B cell (primary cell): ENCODE results near the gene EME1. TPM values are rescaled to one million over a fixed set of nuclear protein-coding genes. Genes with fewer than 3 reads are reported as not detected.
A peak's percentile ranks its signal among the peaks of the same experiment; 100 is the strongest.

Experiments used
- ATAC-seq: fragments of 200-7000 bp; cut with Tn5 transposase; one replicate; pipeline ENCODE4 v1.10.0; 2021; ENCODE audit warnings: low read depth, mild to moderate bottlenecking, moderate number of reproducible peaks, moderate library complexity
- CTCF ChIA-PET: fragments of 350-600 bp; sonication (Branson Sonifier 250); formaldehyde crosslinking; loops from one replicate; lab custom pipeline; 2021; ENCODE audit warnings: antibody characterized with exemption, inconsistent platforms; lab: Charles Lee
- POLR2A ChIA-PET: fragments of 350-600 bp; sonication (Branson Sonifier 250); formaldehyde crosslinking; loops from one replicate; lab custom pipeline; 2021; ENCODE audit warnings: antibody characterized with exemption; lab: Charles Lee
- DNase-seq: peaks from one replicate; pipeline ENCODE4 v3.0.0; 2013
- H2AFZ ChIP-seq: 2 replicates; pipeline ENCODE4 v1.6.1; 2012; ENCODE audit warnings: mild to moderate bottlenecking, low read depth, low read length; ENCODE audit not compliant: insufficient read depth, poor library complexity, severe bottlenecking
- H3K27ac ChIP-seq, 2 donors: 1 replicate in 1 of 2; 2 replicates in 1 of 2; pipeline ENCODE4 v1.5.1; 2012 to 2013; ENCODE audit warnings: low read length in 2 of 2, mild to moderate bottlenecking in 2 of 2, moderate library complexity in 1 of 2
- H3K27me3 ChIP-seq, 4 experiments: fragments of 200-600 bp in 1 of 4; sonication (generic) in 1 of 4; replicated peaks in 1 of 4; 1 replicate in 2 of 4; 2 replicates in 2 of 4; pipeline versions ENCODE4 v1.6.1 to v1.7.0; 2013 to 2016; ENCODE audit warnings: low read length in 3 of 4, mild to moderate bottlenecking in 2 of 4, mixed read lengths in 1 of 4, moderate library complexity in 1 of 4; ENCODE audit not compliant: insufficient read depth in 4 of 4, control insufficient read depth in 3 of 4; ENCODE audit errors: control extremely low read depth in 1 of 4
- H3K36me3 ChIP-seq, 2 experiments: replicated peaks in 1 of 2; 1 replicate in 1 of 2; 2 replicates in 1 of 2; pipeline versions ENCODE4 v1.6.1 to v1.7.1; 2013; ENCODE audit warnings: low read length in 1 of 2; ENCODE audit not compliant: insufficient read depth in 2 of 2, control insufficient read depth in 1 of 2; ENCODE audit errors: control extremely low read depth in 1 of 2, extremely low read depth in 1 of 2
- H3K4me1 ChIP-seq, 2 donors: fragments of 200-600 bp in 1 of 2; sonication (generic) in 1 of 2; 1 replicate in 1 of 2; 2 replicates in 1 of 2; pipeline versions ENCODE4 v1.5.1 to v1.6.1; 2013 to 2017; ENCODE audit warnings: low read length in 2 of 2; ENCODE audit not compliant: control insufficient read depth in 2 of 2, insufficient read depth in 2 of 2
- H3K4me2 ChIP-seq: replicated peaks from 2 replicates; pipeline ENCODE3; 2012; ENCODE audit warnings: mild to moderate bottlenecking, low read depth, low read length; ENCODE audit not compliant: poor library complexity, severe bottlenecking
- H3K4me3 ChIP-seq, 5 experiments: fragments of 200-600 bp in 1 of 5; sonication (generic) in 1 of 5; 1 replicate in 3 of 5; 2 replicates in 2 of 5; pipeline versions ENCODE4 v1.5.1 to v1.7.0; 2011 to 2016; ENCODE audit warnings: low read length in 4 of 5, mild to moderate bottlenecking in 4 of 5, low read depth in 2 of 5, control low read depth in 1 of 5, moderate library complexity in 1 of 5; ENCODE audit not compliant: insufficient read depth in 1 of 5; ENCODE audit errors: control extremely low read depth in 1 of 5, extremely low read depth in 1 of 5
- H3K79me2 ChIP-seq: fragments of 200-600 bp; sonication (generic); one replicate; pipeline ENCODE4 v1.6.0; 2016; ENCODE audit warnings: low read length; ENCODE audit not compliant: control insufficient read depth, insufficient read depth
- H3K9ac ChIP-seq: fragments of 200-600 bp; sonication (generic); 2 replicates; pipeline ENCODE4 v1.6.1; 2017; ENCODE audit warnings: mild to moderate bottlenecking, low read length, moderate library complexity
- H3K9me3 ChIP-seq, 3 donors: one replicate each; pipeline versions ENCODE4 v1.6.1 to v1.7.1; 2013; ENCODE audit warnings: low read length in 2 of 3; ENCODE audit not compliant: control insufficient read depth in 2 of 3, insufficient read depth in 1 of 3; ENCODE audit errors: control extremely low read depth in 1 of 3
- H4K20me1 ChIP-seq: 2 replicates; pipeline ENCODE4 v1.6.0; 2012; ENCODE audit warnings: mild to moderate bottlenecking, low read length; ENCODE audit not compliant: insufficient read depth, control insufficient read depth, poor library complexity, severe bottlenecking
- H3K27ac Mint-ChIP-seq: one replicate; pipeline ENCODE4 v1.8.0; 2021; ENCODE audit warnings: mixed read lengths
- H3K27me3 Mint-ChIP-seq: one replicate; pipeline ENCODE4 v1.8.0; 2021; ENCODE audit warnings: mixed read lengths
- H3K4me1 Mint-ChIP-seq: one replicate; pipeline ENCODE4 v1.8.0; 2021; ENCODE audit warnings: mixed read lengths
- H3K4me3 Mint-ChIP-seq: one replicate; pipeline ENCODE4 v1.8.0; 2021; ENCODE audit warnings: mixed read lengths
- H3K9me3 Mint-ChIP-seq: one replicate; pipeline ENCODE4 v1.8.0; 2022; ENCODE audit warnings: mixed read lengths; ENCODE audit not compliant: insufficient read depth
- EZH2 ChIP-seq: IDR thresholded peaks from 2 replicates; pipeline ENCODE4 v1.6.1; 2012; ENCODE audit warnings: borderline replicate concordance, low read depth, mild to moderate bottlenecking, moderate library complexity, low read length; ENCODE audit not compliant: insufficient read depth, poor library complexity, severe bottlenecking
- WGBS: methylation state at CpG from one replicate; pipeline ENCODE4 v1.1.5; 2013; ENCODE audit warnings: missing lambda C conversion rate; ENCODE audit not compliant: insufficient coverage; 5-methylcytosine and 5-hydroxymethylcytosine counted together
- intact Hi-C: fragments of 100-400 bp; cut with micrococcal nuclease; formaldehyde crosslinking; loops from one replicate; pipeline ENCODE4 v1.10.0; 2022
- polyA plus RNA-seq: library from polyadenylated mRNA; depleted of rRNA; stranded (reverse); fragments of >200 nt; gene quantifications from 2 replicates; pipeline ENCODE4 v1.2.3, GENCODE V29; 2012
- total RNA-seq, 2 donors: library from RNA; stranded (reverse); fragments of 120-200 nt in 1 of 2; gene quantifications; 1 replicate in 1 of 2; 2 replicates in 1 of 2; pipeline versions ENCODE4 v1.2.3 to v1.2.4, GENCODE V29; 2013 to 2022
- TF ChIP-seq, protein P1 (sequence below): fragments of 200-600 bp; IDR thresholded peaks from one replicate; pipeline ENCODE4 v1.8.0; 2022; ENCODE audit warnings: antibody characterized with exemption, mild to moderate bottlenecking

EME1 gene
- total and polyA plus RNA-seq, 2 donors (not counting 1 experiment from before 2014, with no cell fraction given): 1.6 to 2.3 TPM

DNA sequence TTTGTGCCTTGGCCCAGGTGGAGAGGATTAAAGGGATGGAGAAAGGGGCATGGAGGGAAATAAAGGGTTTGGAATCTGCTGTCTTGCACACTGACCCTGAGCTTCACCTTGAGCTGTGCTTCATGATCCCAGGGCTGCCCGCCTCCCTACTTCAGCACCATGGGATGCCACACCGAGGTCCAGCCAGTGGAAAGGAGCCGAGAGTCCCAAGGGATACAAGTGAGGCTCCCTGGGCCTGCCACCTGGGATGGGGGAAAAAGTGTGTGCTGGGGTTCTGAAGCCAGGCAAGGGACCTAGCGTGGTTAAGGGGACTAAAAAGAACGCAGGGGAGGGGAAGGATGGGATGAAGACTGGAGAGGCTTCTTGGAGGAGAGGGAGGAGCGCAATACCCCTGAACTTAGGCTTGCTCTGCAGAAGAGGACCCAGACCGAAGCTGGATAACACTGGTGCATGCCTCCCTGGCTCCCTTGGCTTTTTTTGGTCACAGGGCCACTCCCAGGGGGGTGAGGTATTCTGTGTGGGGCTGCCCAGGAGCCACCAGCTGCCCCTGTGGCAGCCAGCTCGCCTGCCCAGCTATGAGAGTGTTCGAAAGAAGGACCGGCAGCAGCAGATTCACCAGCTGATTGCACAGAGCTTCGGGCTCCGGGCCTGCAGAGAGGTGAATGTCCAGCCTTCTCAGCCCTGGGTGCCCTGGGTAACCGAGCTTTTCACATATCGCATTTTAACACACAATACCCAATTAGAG is 7.2 kb upstream of the EME1 start:
- peaks cover 11% of the 10 kb centered on the region for H3K4me1 Mint-ChIP-seq
- POLR2A ChIA-PET: no interaction called here
- no peak overlapping the region for H3K27ac Mint-ChIP-seq
- Histone ChIP-seq H3K9me3 (no peaks in the 10 kb centered on the region), H3K4me3 (no peak overlapping the region), H3K9ac (no peak overlapping the region), H3K4me1 (peaks cover 5 to 8% of the 10 kb centered on the region in 2 donors), H3K4me2 (no peak overlapping the region), H3K79me2 (peaks cover 12% of the 10 kb centered on the region), H2AFZ (no peak overlapping the region), H3K27me3 (no peaks in the 10 kb centered on the region), H4K20me1 (peaks cover 46% of the 10 kb centered on the region), H3K27ac (no peak overlapping the region), H3K36me3 (peaks cover 0 to 62% of the 10 kb centered on the region in 2 experiments)
- CTCF ChIA-PET: interaction anchor here (0.6 to 2.1 kb wide), 2 partner anchors 31 to 339 kb away, joined by 3 to 8 read pairs; partner anchors contain the start of gene LRRC59
- no peak for DNase-seq
- ATAC-seq: no peak
- H3K4me3 Mint-ChIP-seq: no peak overlapping the region
- 97% methylated on average over 11 of the region's 14 CpGs for WGBS
- intact Hi-C loops: no loop called here
- TF ChIP-seq, protein P1, sequence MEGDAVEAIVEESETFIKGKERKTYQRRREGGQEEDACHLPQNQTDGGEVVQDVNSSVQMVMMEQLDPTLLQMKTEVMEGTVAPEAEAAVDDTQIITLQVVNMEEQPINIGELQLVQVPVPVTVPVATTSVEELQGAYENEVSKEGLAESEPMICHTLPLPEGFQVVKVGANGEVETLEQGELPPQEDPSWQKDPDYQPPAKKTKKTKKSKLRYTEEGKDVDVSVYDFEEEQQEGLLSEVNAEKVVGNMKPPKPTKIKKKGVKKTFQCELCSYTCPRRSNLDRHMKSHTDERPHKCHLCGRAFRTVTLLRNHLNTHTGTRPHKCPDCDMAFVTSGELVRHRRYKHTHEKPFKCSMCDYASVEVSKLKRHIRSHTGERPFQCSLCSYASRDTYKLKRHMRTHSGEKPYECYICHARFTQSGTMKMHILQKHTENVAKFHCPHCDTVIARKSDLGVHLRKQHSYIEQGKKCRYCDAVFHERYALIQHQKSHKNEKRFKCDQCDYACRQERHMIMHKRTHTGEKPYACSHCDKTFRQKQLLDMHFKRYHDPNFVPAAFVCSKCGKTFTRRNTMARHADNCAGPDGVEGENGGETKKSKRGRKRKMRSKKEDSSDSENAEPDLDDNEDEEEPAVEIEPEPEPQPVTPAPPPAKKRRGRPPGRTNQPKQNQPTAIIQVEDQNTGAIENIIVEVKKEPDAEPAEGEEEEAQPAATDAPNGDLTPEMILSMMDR: no peak
- TF ChIP-seq EZH2: no peak
- H3K27me3 Mint-ChIP-seq: no peaks in the 10 kb centered on the region
- no peaks in the 10 kb centered on the region for H3K9me3 Mint-ChIP-seq

DNA sequence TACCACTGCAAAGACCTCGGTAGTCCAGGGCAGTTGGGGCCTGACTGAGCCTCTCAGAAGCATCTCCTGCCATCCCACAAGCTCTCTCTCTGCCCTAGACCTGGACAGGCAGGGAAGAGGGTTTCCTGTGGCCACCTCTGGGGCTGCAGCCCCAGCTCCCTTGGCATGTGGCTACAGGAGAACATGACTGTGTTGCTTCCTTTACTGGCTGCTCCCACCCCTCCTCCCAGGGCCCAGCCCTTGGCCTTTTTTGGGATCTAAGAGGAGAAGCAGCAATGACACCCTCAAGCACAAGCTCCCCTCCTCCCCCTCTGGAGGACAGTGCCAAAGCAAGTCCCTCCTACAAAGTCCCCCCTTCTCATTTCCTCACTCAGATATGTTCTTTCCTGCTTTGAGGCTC is 5.6 kb upstream of the EME1 start:
- no peak for ATAC-seq
- intact Hi-C loops: no loop called here
- H3K27ac Mint-ChIP-seq: peak overlapping the region; percentile 24
- H3K4me1 Mint-ChIP-seq: peaks cover 15% of the 10 kb centered on the region
- H3K9me3 ChIP-seq: no peaks in the 10 kb centered on the region
- H3K36me3 ChIP-seq: peaks cover 0 to 62% of the 10 kb centered on the region in 2 experiments
- peaks cover 45% of the 10 kb centered on the region for H4K20me1 ChIP-seq
- H3K79me2 ChIP-seq: peaks cover 25% of the 10 kb centered on the region
- H3K4me3 ChIP-seq: no peak overlapping the region
- H3K4me1 ChIP-seq: peaks cover 9 to 15% of the 10 kb centered on the region in 2 donors
- DNase-seq: no peak
- no peaks in the 10 kb centered on the region for H3K27me3 ChIP-seq
- 100% methylated on average over 1 of the region's 1 CpG for WGBS
- no peak overlapping the region for H3K9ac ChIP-seq
- H3K4me2 ChIP-seq: no peak overlapping the region
- no peak overlapping the region for H3K27ac ChIP-seq
- no peak overlapping the region for H2AFZ ChIP-seq
- ChIA-PET POLR2A (interaction anchor here (0.6 kb wide), 1 partner anchor 10 kb away, joined by 8 read pairs; no protein-coding TSS in a partner anchor), CTCF (interaction anchor here (1.4 kb wide), 1 partner anchor 30 kb away, joined by 4 read pairs; the partner anchor contains the start of gene LRRC59)
- TF ChIP-seq, protein P1: no peak
- no peak for TF ChIP-seq EZH2
- H3K4me3 Mint-ChIP-seq: no peak overlapping the region
- no peaks in the 10 kb centered on the region for H3K27me3 Mint-ChIP-seq
- no peaks in the 10 kb centered on the region for H3K9me3 Mint-ChIP-seq
